GM12875 (cell line): ENCODE measurements around the gene HSF5.

Source experiments
- H3K4me3 ChIP-seq: one replicate; pipeline ENCODE4 v1.5.1; 2011; ENCODE audit warnings: low read depth, low read length, control low read depth
- TF ChIP-seq, protein P1 (sequence below): IDR thresholded peaks from 2 replicates; pipeline ENCODE4 v1.5.1; 2011; ENCODE audit warnings: low read depth, mild to moderate bottlenecking, control low read depth, inconsistent platforms, low read length, moderate library complexity, borderline replicate concordance; ENCODE audit not compliant: insufficient read depth

Gene HSF5

DNA sequence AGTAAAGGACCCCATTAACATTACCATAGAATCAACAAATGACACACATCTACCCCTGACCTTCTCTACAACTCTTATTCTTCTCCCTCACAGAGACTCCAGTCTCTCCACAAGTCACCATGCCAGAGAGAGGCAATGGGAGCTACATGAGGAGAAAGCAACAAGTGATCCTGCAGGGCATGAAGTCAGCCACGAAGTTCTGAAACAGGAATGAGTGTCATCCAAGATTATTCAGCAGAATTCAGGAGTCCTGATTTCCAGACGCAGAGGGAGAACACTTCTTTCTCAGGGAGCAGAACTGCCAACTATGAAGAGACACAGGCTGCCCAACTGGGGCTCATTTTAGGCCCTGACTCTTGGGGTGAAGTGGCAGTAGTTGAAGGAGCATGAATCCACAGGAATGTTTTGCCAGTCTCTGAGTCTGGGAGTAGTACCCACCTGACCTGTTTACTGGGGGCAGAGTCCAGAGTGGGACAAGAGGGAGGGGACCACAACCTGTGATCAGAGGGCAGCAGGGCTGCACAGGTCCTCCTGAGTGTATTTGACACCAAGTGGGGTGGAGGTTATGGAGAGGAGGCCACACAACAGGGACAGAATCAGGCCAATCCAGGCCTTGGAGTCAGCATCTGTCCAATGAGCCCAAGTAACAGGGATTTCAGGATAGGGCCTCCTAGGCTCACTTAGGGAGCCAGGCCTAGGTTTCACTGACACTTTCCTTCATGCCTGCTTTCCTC is 28.6 kb upstream of the HSF5 start:
- H3K4me3 ChIP-seq, result peak overlapping the region; percentile 73
- TF ChIP-seq, protein P1, sequence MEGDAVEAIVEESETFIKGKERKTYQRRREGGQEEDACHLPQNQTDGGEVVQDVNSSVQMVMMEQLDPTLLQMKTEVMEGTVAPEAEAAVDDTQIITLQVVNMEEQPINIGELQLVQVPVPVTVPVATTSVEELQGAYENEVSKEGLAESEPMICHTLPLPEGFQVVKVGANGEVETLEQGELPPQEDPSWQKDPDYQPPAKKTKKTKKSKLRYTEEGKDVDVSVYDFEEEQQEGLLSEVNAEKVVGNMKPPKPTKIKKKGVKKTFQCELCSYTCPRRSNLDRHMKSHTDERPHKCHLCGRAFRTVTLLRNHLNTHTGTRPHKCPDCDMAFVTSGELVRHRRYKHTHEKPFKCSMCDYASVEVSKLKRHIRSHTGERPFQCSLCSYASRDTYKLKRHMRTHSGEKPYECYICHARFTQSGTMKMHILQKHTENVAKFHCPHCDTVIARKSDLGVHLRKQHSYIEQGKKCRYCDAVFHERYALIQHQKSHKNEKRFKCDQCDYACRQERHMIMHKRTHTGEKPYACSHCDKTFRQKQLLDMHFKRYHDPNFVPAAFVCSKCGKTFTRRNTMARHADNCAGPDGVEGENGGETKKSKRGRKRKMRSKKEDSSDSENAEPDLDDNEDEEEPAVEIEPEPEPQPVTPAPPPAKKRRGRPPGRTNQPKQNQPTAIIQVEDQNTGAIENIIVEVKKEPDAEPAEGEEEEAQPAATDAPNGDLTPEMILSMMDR, result no peak

DNA sequence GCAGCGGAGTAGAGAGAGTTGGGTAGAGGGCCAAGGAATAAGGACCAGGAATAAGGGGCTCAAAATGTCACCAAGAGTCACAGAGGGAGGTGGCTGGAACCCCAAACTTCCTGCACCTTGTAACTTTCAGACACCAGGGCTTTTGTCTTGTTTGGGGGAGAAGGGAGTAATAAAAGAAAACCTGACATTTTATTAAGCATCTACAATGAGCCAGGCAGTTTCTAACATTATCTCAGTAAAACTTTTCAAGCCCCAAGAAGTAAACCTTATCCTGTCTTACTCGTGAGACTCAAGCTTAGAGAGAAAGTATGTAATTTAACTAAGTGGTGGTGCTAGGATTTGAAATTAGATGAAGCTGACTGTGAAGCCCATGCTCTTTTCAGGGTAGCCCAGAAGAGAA is 27.1 kb upstream of the HSF5 start:
- H3K4me3 ChIP-seq, result no peak overlapping the region
- TF ChIP-seq, protein P1, result no peak

DNA sequence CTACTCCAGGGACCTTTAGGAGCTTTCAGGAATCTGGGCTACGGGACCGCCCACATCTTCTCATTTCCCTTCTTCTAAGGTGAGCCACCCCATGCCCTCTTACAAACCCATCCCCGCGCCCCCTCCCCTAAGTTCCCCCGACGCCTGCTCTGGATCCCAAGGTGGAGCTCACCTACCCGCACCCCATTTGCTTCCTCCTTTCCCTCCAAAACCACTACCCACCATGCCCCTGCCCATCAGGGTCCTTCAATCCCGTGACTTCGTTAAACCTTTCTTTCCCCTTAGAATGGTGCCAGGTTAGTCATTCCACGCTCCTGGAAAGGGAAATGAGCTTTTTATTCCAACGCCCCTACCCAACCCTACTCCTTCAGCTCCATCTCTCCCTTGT is 26.6 kb upstream of the HSF5 start:
- TF ChIP-seq, protein P1, result no peak
- peak overlapping the region; percentile 53 for H3K4me3 ChIP-seq

DNA sequence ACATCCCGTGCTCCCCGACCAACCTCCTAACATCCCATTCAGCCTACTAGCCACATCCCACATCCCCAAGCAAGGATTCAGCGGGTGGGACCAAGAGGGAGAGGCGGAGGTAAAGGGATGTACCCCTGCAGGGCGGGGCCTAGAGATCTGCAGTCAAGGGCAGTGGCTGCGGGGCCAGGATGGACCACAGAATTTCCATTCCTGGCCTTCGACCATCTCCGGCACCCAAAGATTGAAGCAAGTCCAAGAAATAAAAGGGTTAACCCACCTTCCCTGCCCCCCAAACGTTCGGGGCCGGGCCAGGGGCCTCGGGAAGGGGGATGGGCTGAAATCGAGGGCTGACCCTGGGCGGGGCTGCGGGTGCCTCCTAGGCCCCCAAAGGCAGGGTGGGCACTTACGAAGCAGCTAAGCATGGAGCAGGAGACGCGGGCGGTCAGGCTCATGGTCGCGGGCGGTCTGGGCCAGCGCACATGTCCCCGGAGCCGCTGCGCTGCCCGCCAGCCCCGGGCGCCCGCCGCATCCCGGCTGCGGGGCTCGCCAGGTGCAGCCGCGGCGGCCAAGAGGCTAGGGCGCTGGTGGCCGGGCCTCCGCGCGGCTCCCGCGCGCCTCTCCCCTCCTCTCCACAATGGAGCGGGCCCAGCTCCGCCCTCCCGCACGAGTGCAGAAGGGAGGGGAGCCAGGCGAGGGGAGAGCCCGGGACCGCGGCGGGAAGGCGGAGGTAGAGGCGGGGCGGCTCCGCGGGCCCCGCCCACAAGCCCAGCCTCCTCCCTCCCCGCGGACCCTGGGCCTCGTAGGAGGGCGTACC is 26.0 kb upstream of the HSF5 start, which contains the start of gene MTMR4:
Gene MTMR4 (minus strand): TSS at position 674 of the 805 bp plus-strand sequence. CDS start 231 bp downstream, at position 443.
- H3K4me3 ChIP-seq, result peak within 1 kb of the TSS; percentile 53
- TF ChIP-seq, protein P1, result no peak

DNA sequence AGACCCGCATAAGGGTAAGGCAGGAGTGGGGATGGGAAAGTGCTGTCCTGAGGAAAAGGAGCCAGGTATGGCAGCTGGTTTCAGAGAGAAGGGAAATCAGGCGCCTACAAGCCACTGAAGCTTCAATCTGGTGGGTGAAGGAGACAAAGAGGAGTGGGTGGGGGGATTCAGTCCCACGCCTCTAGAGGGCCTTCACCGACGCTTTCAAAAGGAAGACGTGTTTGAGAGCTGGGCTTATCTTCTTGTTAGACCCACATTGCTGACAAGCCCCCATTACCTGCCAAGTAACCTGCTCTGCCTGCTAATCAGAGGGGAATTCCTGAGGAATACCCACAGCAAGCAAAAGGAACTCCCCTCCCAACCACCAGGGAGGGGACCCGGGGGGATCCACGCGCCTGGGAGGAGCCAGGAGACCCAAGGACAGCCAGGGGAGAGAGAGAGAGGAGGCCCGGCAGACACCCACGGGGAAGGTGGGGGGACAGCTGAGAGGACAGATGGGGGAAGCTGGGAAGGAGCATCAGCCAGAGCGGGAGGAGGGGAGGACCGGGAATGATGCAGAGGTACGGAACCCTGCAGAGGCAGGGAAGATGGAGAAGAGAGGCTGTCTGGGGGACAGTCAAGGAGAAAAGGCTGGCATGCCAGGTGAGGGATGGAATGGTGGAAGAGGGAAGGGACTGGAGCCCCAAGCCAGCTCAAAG is 25.2 kb upstream of the HSF5 start:
- TF ChIP-seq, protein P1, result peak; percentile 23; the same call in 1 of the 2 replicates
- H3K4me3 ChIP-seq, result peak overlapping the region; percentile 53

DNA sequence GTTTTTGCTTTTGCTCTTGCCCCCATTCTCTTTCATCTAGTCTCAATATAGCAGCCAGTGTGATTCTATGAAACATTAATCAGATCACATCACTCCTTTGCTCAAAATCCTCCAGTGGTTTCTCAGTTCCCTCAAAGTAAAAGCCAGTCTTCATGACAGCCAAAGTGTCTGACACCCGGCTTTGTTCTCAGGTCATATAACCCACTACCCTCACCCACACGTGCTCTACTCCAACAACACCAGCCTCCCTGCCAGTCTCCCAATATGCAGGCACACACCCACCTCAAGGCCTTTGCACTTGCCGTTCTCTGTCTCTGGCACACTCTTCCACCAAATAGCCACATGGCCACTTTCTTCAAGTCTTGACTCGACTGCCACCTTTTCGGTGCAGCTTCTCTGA is 21.9 kb upstream of the HSF5 start:
- no peak overlapping the region for H3K4me3 ChIP-seq
- TF ChIP-seq, protein P1, result no peak
